ENCODE data around the gene DGKI.

Gene DGKI

GRCh38 chr7:137846827-137847567 is at the start of gene DGKI:
Gene DGKI, minus strand, starts transcription at chr7:137846974.
- no peak for DNase-seq

GRCh38 chr7:137895301-137896221 is 48.8 kb upstream of the DGKI start:
- DNase-seq: no peak

- no peak for DNase-seq
These were observed 46.5 kb upstream of the DGKI start for GRCh38 chr7:137893143-137893742.

- DNase-seq: no peak
These were observed 44.4 kb upstream of the DGKI start for GRCh38 chr7:137891016-137891655.

GRCh38 chr7:137890449-137890921 is 43.7 kb upstream of the DGKI start:
- DNase-seq: no peak

GRCh38 chr7:137888241-137888640 is 41.5 kb upstream of the DGKI start:
- DNase-seq: no peak

- no peak for DNase-seq
These were observed 40.0 kb upstream of the DGKI start for GRCh38 chr7:137886746-137887145.

- no peak for DNase-seq
These were observed 39.5 kb upstream of the DGKI start for GRCh38 chr7:137886281-137886680.

GRCh38 chr7:137885678-137886077 is 38.9 kb upstream of the DGKI start:
- DNase-seq: no peak

- DNase-seq: no peak
These were observed 36.0 kb upstream of the DGKI start for GRCh38 chr7:137882806-137883205.

GRCh38 chr7:137882261-137882668 is 35.5 kb upstream of the DGKI start:
- DNase-seq: peak; percentile 53 to 74

- DNase-seq: no peak
These were observed 35.0 kb upstream of the DGKI start for GRCh38 chr7:137881607-137882260.

GRCh38 chr7:137880432-137880831 is 33.7 kb upstream of the DGKI start:
- no peak for DNase-seq

- no peak for DNase-seq
These were observed 32.8 kb upstream of the DGKI start for GRCh38 chr7:137879357-137880158.

- DNase-seq: no peak
These were observed 31.7 kb upstream of the DGKI start for GRCh38 chr7:137878333-137878961.

GRCh38 chr7:137877027-137877675 is 30.4 kb upstream of the DGKI start:
- no peak for DNase-seq

- no peak for DNase-seq
These were observed 29.0 kb upstream of the DGKI start for GRCh38 chr7:137875746-137876145.

GRCh38 chr7:137873979-137874777 is 27.4 kb upstream of the DGKI start:
- no peak for DNase-seq

GRCh38 chr7:137873524-137873923 is 26.8 kb upstream of the DGKI start:
- no peak for DNase-seq
